Testis (tissue), 2 donors: ENCODE measurements around the gene FRMD7.

ENCODE experiments used
- CTCF ChIP-seq, 3 experiments: fragments of 450-650 bp in 2 of 3; fragments of 200-600 bp in 1 of 3; sonication (generic) in 1 of 3; IDR thresholded peaks; one replicate each; pipeline ENCODE4 v1.5.1; 2016 to 2019; ENCODE audit warnings: antibody characterized with exemption in 3 of 3, mild to moderate bottlenecking in 2 of 3, moderate library complexity in 1 of 3
- POLR2A ChIP-seq: fragments of 450-650 bp; IDR thresholded peaks from one replicate; pipeline ENCODE4 v1.6.1; 2017; ENCODE audit warnings: antibody characterized with exemption, mild to moderate bottlenecking, moderate library complexity

GRCh38 chrX:132071254-132071653, 56.6 kb downstream of the FRMD7 start:
- TF ChIP-seq CTCF (IDR thresholded peaks at IDR 0.05) (peak in 1 of 3 experiments; percentile 18), POLR2A (no peak)
